Measurements from ENCODE around the gene PTER. TPM values are rescaled to one million over a fixed set of nuclear protein-coding genes. Genes with fewer than 3 reads are reported as not detected.

Gene PTER
- total RNA-seq, 1 donor from 2014 or later: 14.2 TPM

GRCh38 chr10:16401416-16401815, 35.4 kb upstream of the PTER start:
- Histone ChIP-seq H3K9ac (no peak overlapping the region), H3K36me3 (no peaks in the 10 kb centered on the region), H3K4me3 (no peak overlapping the region), H3F3A (ENCODE audit: low read depth) (no peaks in the 10 kb centered on the region), H3K27ac (no peak overlapping the region), H3K79me2 (ENCODE audit: low read depth) (no peaks in the 10 kb centered on the region), H3K27me3 (no peaks in the 10 kb centered on the region), H2AFZ (replicated peaks) (no peak overlapping the region), H3K9me3 (ENCODE audit: low read depth) (no peaks in the 10 kb centered on the region), H3K4me2 (no peak overlapping the region), H4K20me1 (ENCODE audit: low read depth) (no peaks in the 10 kb centered on the region), H3K4me1 (no peaks in the 10 kb centered on the region)
- Mint-ChIP-seq H3K27me3 (ENCODE audit: insufficient read depth, low read depth) (peaks cover 2% of the 10 kb centered on the region), H3K4me1 (no peaks in the 10 kb centered on the region), H3K9me3 (no peaks in the 10 kb centered on the region), H3K4me3 (no peak overlapping the region), H3K36me3 (no peaks in the 10 kb centered on the region), H3K27ac (no peak overlapping the region)
- DNase-seq (ENCODE audit: low spot score): no peak
- TF ChIP-seq CTCF (IDR thresholded peaks at IDR 0.05): no peak
- no peak for TF ChIP-seq EZH2phosphoT487 (IDR thresholded peaks at IDR 0.05)
- no peak for TF ChIP-seq EZH2 (IDR thresholded peaks at IDR 0.05)

GRCh38 chr10:16408379-16408778, 28.4 kb upstream of the PTER start:
- no peaks in the 10 kb centered on the region for H3K36me3 Mint-ChIP-seq
- Histone ChIP-seq H3K9ac (no peak overlapping the region), H3K4me1 (no peaks in the 10 kb centered on the region), H3K79me2 (ENCODE audit: low read depth) (no peaks in the 10 kb centered on the region), H3K27me3 (no peaks in the 10 kb centered on the region), H4K20me1 (ENCODE audit: low read depth) (no peaks in the 10 kb centered on the region), H3F3A (ENCODE audit: low read depth) (no peaks in the 10 kb centered on the region), H3K4me2 (no peak overlapping the region), H3K9me3 (ENCODE audit: low read depth) (no peaks in the 10 kb centered on the region), H3K27ac (no peak overlapping the region), H3K4me3 (no peak overlapping the region), H3K36me3 (no peaks in the 10 kb centered on the region), H2AFZ (replicated peaks) (no peak overlapping the region)
- no peak overlapping the region for H3K27ac Mint-ChIP-seq
- no peaks in the 10 kb centered on the region for H3K9me3 Mint-ChIP-seq
- TF ChIP-seq EZH2 (IDR thresholded peaks at IDR 0.05) (no peak), CTCF (IDR thresholded peaks at IDR 0.05) (no peak), EZH2phosphoT487 (IDR thresholded peaks at IDR 0.05) (no peak)
- no peak for DNase-seq (ENCODE audit: low spot score)
- H3K4me1 Mint-ChIP-seq: no peaks in the 10 kb centered on the region
- no peak overlapping the region for H3K4me3 Mint-ChIP-seq
- H3K27me3 Mint-ChIP-seq (ENCODE audit: insufficient read depth, low read depth): peaks cover 2% of the 10 kb centered on the region

- no peaks in the 10 kb centered on the region for H3K4me1 Mint-ChIP-seq
- Histone ChIP-seq H3K79me2 (ENCODE audit: low read depth) (no peaks in the 10 kb centered on the region), H2AFZ (replicated peaks) (no peak overlapping the region), H3K9me3 (ENCODE audit: low read depth) (no peaks in the 10 kb centered on the region), H3K36me3 (no peaks in the 10 kb centered on the region), H3K4me3 (no peak overlapping the region), H3K4me2 (no peak overlapping the region), H4K20me1 (ENCODE audit: low read depth) (no peaks in the 10 kb centered on the region), H3K9ac (no peak overlapping the region), H3K4me1 (no peaks in the 10 kb centered on the region), H3K27me3 (no peaks in the 10 kb centered on the region), H3K27ac (no peak overlapping the region), H3F3A (ENCODE audit: low read depth) (no peaks in the 10 kb centered on the region)
- H3K9me3 Mint-ChIP-seq: no peaks in the 10 kb centered on the region
- TF ChIP-seq EZH2 (IDR thresholded peaks at IDR 0.05): no peak
- TF ChIP-seq EZH2phosphoT487 (IDR thresholded peaks at IDR 0.05): no peak
- TF ChIP-seq CTCF (IDR thresholded peaks at IDR 0.05): no peak
- H3K36me3 Mint-ChIP-seq: no peaks in the 10 kb centered on the region
- H3K27me3 Mint-ChIP-seq (ENCODE audit: insufficient read depth, low read depth): peaks cover 3% of the 10 kb centered on the region
- DNase-seq (ENCODE audit: low spot score): no peak
- no peak overlapping the region for H3K27ac Mint-ChIP-seq
- no peak overlapping the region for H3K4me3 Mint-ChIP-seq
These were observed 19.5 kb upstream of the PTER start for GRCh38 chr10:16417341-16417740.

Data from neural progenitor cell (in vitro differentiated cells).